ENCODE results near the gene ANKRD10.

ANKRD10 gene

GRCh38 chr13:110834572-110834971, 80.3 kb downstream of the ANKRD10 start:
- ChIA-PET POLR2A (ENCODE audit: low non-redundant PET) (no interaction called here), CTCF (interaction anchor here (0.8 kb wide), 1 partner anchor 11 kb away, joined by 3 read pairs; no protein-coding TSS in a partner anchor)
- no peak overlapping the region for H3K27ac ChIP-seq
- no peak for DNase-seq (ENCODE audit: low spot score)
- no peak for TF ChIP-seq CTCF (conservative IDR thresholded peaks at IDR 0.05; ENCODE audit: low read depth)

GRCh38 chr13:110832531-110832930, 82.3 kb downstream of the ANKRD10 start:
- CTCF ChIA-PET: interaction anchor here (0.9 kb wide), 1 partner anchor 82 kb away, joined by 3 read pairs; the partner anchor contains the start of gene ANKRD10
- no peak for TF ChIP-seq CTCF (conservative IDR thresholded peaks at IDR 0.05; ENCODE audit: low read depth)
- POLR2A ChIA-PET (ENCODE audit: low non-redundant PET): no interaction called here
- no peak overlapping the region for H3K27ac ChIP-seq
- no peak for DNase-seq (ENCODE audit: low spot score)

GRCh38 chr13:110832205-110832479, 82.7 kb downstream of the ANKRD10 start:
- no peak for TF ChIP-seq CTCF (conservative IDR thresholded peaks at IDR 0.05; ENCODE audit: low read depth)
- POLR2A ChIA-PET (ENCODE audit: low non-redundant PET): no interaction called here
- H3K27ac ChIP-seq: no peak overlapping the region
- CTCF ChIA-PET: no interaction called here
- no peak for DNase-seq (ENCODE audit: low spot score)

- DNase-seq (ENCODE audit: low spot score): no peak
- CTCF ChIA-PET: no interaction called here
- no peak for TF ChIP-seq CTCF (conservative IDR thresholded peaks at IDR 0.05; ENCODE audit: low read depth)
- no peak overlapping the region for H3K27ac ChIP-seq
- POLR2A ChIA-PET (ENCODE audit: low non-redundant PET): no interaction called here
Measured at GRCh38 chr13:110831437-110832204, 83.2 kb downstream of the ANKRD10 start.

GRCh38 chr13:110830800-110831371, 84.0 kb downstream of the ANKRD10 start:
- CTCF ChIA-PET: no interaction called here
- no peak overlapping the region for H3K27ac ChIP-seq
- POLR2A ChIA-PET (ENCODE audit: low non-redundant PET): no interaction called here
- no peak for DNase-seq (ENCODE audit: low spot score)
- no peak for TF ChIP-seq CTCF (conservative IDR thresholded peaks at IDR 0.05; ENCODE audit: low read depth)

GRCh38 chr13:110830331-110830730, 84.5 kb downstream of the ANKRD10 start:
- ChIA-PET CTCF (no interaction called here), POLR2A (ENCODE audit: low non-redundant PET) (no interaction called here)
- no peak for DNase-seq (ENCODE audit: low spot score)
- TF ChIP-seq CTCF (conservative IDR thresholded peaks at IDR 0.05; ENCODE audit: low read depth): no peak
- no peak overlapping the region for H3K27ac ChIP-seq
